Glutamatergic neuron (in vitro differentiated cells): ENCODE data around the gene CLSTN3. TPM values are rescaled to one million over a fixed set of nuclear protein-coding genes. Genes with fewer than 3 reads are reported as not detected.

ENCODE experiments used
- DNase-seq: peaks from one replicate; pipeline ENCODE4 v3.0.0; 2022
- H3K27ac Mint-ChIP-seq: one replicate; pipeline ENCODE4 v1.8.0; 2020; ENCODE audit warnings: mild to moderate bottlenecking, mixed read lengths, inconsistent platforms; ENCODE audit not compliant: unreplicated experiment
- H3K27me3 Mint-ChIP-seq: one replicate; pipeline ENCODE4 v1.8.0; 2020; ENCODE audit warnings: mild to moderate bottlenecking, moderate library complexity, mixed read lengths, inconsistent platforms; ENCODE audit not compliant: unreplicated experiment
- H3K36me3 Mint-ChIP-seq: one replicate; pipeline ENCODE4 v1.8.0; 2020; ENCODE audit warnings: mild to moderate bottlenecking, mixed read lengths, inconsistent platforms; ENCODE audit not compliant: unreplicated experiment
- H3K4me1 Mint-ChIP-seq: one replicate; pipeline ENCODE4 v1.8.0; 2020; ENCODE audit warnings: mild to moderate bottlenecking, low read depth, mixed read lengths, inconsistent platforms; ENCODE audit not compliant: unreplicated experiment
- H3K4me3 Mint-ChIP-seq: one replicate; pipeline ENCODE4 v1.8.0; 2020; ENCODE audit warnings: mild to moderate bottlenecking, mixed read lengths, inconsistent platforms; ENCODE audit not compliant: unreplicated experiment
- H3K9me3 Mint-ChIP-seq: one replicate; pipeline ENCODE4 v1.8.0; 2020; ENCODE audit warnings: mild to moderate bottlenecking, moderate library complexity, mixed read lengths, inconsistent platforms; ENCODE audit not compliant: unreplicated experiment
- total RNA-seq: library from RNA; stranded (reverse); fragmentation: NEBNext Ultra II Directional; extraction: Animal tissue kit (Norgen Biotek cat#: 25700); gene quantifications from one replicate; pipeline ENCODE4 v1.2.1, GENCODE V29; 2021; ENCODE audit not compliant: unreplicated experiment
- TF ChIP-seq, protein P1 (sequence below): fragments of 200-600 bp; sonication (generic); IDR thresholded peaks from one replicate; pipeline ENCODE4 v1.5.0; 2021; ENCODE audit not compliant: partially characterized antibody, unreplicated experiment

The CLSTN3 gene
- total RNA-seq, 1 donor from 2014 or later: 113 TPM

DNA sequence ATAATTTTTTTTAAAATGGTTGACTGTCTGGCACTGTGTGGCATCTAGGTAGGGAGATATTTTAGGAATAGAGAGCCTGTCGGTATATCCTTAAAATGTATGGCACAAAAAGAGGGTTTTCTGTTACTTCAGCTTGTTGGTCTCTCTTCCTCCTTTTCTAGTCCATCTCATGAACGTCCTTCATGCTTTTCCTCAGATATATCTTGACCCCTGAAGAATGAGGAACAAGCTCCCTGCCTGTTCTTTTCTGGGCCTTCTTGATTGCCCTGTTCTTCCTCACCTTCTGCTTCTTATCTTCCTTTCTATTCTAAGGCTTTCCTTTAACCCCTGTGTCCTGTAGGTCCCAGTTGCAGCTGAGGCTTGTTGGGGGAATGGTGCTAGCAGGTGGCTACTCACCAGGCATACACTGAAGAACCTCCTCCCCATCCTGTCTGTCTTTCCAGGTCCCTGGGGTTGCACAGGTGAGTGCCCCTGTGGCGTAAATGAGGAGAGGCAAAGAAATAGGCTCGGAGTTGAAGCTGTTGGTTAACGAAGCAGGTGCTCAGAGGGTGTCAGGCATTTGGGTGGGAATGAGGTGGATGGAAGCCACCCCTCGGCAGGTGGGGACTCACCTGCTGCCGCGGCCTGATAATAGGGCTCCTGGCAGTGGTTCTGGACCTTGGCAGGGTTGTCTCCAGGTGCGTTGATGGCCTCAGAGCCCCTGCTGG is 30.7 kb upstream of the CLSTN3 start:
- H3K9me3 Mint-ChIP-seq: no peaks in the 10 kb centered on the region

DNA sequence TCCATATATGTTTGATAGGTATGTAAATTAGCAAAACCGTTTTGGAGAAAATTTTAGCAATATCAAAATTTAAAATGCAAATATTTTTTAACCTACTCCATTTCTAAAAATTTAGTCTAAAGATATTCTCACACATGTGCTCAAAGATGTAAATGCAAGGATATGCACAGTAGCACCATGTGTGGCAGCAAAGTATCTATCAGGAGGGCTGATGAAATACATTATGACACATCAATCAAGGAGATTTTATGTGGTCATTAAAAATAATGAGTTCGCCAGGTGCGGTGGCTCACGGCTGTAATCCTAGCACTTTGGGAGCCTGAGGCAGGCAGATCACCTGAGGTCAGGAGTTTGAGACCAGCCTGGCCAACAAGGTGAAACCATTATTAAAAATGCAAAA is 29.9 kb upstream of the CLSTN3 start:
- peaks cover 1% of the 10 kb centered on the region for H3K27me3 Mint-ChIP-seq
- H3K36me3 Mint-ChIP-seq: no peaks in the 10 kb centered on the region
- H3K4me1 Mint-ChIP-seq: no peaks in the 10 kb centered on the region
- DNase-seq: no peak
- no peaks in the 10 kb centered on the region for H3K9me3 Mint-ChIP-seq
- TF ChIP-seq, protein P1, sequence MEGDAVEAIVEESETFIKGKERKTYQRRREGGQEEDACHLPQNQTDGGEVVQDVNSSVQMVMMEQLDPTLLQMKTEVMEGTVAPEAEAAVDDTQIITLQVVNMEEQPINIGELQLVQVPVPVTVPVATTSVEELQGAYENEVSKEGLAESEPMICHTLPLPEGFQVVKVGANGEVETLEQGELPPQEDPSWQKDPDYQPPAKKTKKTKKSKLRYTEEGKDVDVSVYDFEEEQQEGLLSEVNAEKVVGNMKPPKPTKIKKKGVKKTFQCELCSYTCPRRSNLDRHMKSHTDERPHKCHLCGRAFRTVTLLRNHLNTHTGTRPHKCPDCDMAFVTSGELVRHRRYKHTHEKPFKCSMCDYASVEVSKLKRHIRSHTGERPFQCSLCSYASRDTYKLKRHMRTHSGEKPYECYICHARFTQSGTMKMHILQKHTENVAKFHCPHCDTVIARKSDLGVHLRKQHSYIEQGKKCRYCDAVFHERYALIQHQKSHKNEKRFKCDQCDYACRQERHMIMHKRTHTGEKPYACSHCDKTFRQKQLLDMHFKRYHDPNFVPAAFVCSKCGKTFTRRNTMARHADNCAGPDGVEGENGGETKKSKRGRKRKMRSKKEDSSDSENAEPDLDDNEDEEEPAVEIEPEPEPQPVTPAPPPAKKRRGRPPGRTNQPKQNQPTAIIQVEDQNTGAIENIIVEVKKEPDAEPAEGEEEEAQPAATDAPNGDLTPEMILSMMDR: no peak
- no peak overlapping the region for H3K27ac Mint-ChIP-seq
- H3K4me3 Mint-ChIP-seq: no peak overlapping the region

More for the DNA sequence above, 30.7 kb upstream of the CLSTN3 start:
- H3K36me3 Mint-ChIP-seq: no peaks in the 10 kb centered on the region
- no peak overlapping the region for H3K4me3 Mint-ChIP-seq
- H3K27me3 Mint-ChIP-seq: peaks cover 1% of the 10 kb centered on the region
- DNase-seq: no peak
- TF ChIP-seq, protein P1: no peak
- H3K4me1 Mint-ChIP-seq: no peaks in the 10 kb centered on the region
- H3K27ac Mint-ChIP-seq: no peak overlapping the region

DNA sequence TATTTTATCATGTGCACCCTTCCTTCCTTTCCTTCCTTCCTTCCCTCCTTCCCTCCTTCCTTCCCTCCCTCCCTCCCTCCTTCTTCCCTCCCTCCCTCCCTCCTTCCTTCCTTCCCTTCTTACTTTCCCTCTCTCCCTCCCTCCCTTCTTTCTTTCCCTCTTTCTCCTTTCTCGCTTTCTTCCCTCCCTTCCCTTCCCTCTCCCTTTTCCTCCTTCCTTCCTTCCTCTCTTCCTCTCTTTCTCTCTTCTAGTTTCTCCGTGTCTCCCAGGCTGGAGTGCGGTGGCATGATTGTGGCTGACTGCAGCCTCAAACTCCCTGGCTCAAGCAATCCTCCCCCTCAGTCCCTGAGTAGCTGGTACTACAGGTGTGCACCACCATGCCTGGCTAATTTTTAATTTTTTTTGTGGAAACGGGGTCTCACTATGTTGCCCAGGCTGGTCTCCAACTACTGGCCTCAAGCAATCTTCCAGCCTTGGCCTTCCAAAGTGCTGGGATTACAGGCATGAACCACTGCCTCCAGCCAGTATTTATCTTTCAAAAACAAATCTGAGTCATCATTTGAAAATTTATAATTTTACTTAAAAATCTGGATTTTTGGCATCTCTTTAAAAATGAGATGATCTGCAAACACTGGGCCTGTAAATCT is 29.0 kb upstream of the CLSTN3 start:
- no peaks in the 10 kb centered on the region for H3K4me1 Mint-ChIP-seq
- DNase-seq: no peak
- peaks cover 2% of the 10 kb centered on the region for H3K9me3 Mint-ChIP-seq
- no peaks in the 10 kb centered on the region for H3K27me3 Mint-ChIP-seq
- H3K4me3 Mint-ChIP-seq: no peak overlapping the region
- H3K27ac Mint-ChIP-seq: no peak overlapping the region
- TF ChIP-seq, protein P1: no peak
- peaks cover 6% of the 10 kb centered on the region for H3K36me3 Mint-ChIP-seq

DNA sequence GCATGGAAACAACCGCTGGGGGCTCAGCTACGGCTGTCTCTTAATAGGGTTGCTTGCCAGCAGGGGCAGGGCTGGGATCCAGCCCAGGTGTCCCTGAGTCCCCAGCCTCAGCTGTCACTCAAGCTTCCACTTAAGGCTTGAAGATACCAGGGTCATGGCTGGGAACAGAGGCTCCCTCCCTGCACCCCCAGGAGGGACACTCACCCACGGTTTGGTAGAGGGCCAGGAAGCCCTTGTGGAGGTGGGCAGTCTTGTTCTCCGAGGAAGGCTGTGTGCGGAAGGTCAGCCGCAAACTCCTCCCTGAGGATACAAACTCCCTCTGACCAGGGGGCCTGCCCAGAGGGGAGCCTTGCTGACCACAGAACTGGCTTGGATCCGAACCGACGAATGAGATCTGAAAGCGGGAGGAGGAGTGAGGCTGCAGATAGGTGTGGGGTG is 28.5 kb upstream of the CLSTN3 start:
- Mint-ChIP-seq H3K36me3 (peaks cover 6% of the 10 kb centered on the region), H3K27me3 (no peaks in the 10 kb centered on the region), H3K9me3 (peaks cover 4% of the 10 kb centered on the region), H3K4me3 (no peak overlapping the region), H3K4me1 (no peaks in the 10 kb centered on the region), H3K27ac (no peak overlapping the region)
- TF ChIP-seq, protein P1: no peak
- DNase-seq: no peak

DNA sequence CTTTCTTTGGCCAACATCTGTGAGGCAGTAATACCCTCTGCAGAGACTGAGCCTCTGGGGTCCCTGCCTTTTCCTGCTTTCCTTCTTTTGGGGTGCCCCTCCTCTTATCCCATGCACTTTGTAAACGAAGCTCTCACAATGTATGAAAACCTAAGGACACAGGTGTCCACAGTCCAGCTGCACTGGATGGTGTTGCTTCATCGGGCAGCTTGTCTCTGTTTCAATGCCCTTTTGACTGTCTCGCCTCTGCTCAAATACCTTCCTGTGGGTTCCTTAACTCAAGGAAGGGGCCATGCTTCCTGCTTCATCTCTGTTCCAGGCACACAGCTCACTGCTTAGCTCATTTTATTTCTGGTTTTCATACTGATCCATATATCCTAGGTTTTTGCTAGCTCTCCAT is 27.6 kb upstream of the CLSTN3 start:
- no peak overlapping the region for H3K4me3 Mint-ChIP-seq
- no peaks in the 10 kb centered on the region for H3K4me1 Mint-ChIP-seq
- H3K9me3 Mint-ChIP-seq: peaks cover 4% of the 10 kb centered on the region
- no peak overlapping the region for H3K27ac Mint-ChIP-seq
- H3K27me3 Mint-ChIP-seq: no peaks in the 10 kb centered on the region
- peaks cover 6% of the 10 kb centered on the region for H3K36me3 Mint-ChIP-seq
- DNase-seq: no peak
- TF ChIP-seq, protein P1: no peak
